H1 (cell line): ENCODE measurements around the gene DLG1. TPM values are rescaled to one million over a fixed set of nuclear protein-coding genes. Genes with fewer than 3 reads are reported as not detected.

Experiments
- BRCA1 ChIP-seq: IDR thresholded peaks from 2 replicates; pipeline ENCODE4 v1.6.1; 2012; ENCODE audit warnings: low read depth, low read length, improper control_type of control experiment
- CHD7 ChIP-seq: fragments of 300-600 bp; sonication (generic); IDR thresholded peaks from 2 replicates; pipeline ENCODE4 v1.7.1; 2012; ENCODE audit warnings: low read length, moderate library complexity, mild to moderate bottlenecking, inconsistent platforms; ENCODE audit not compliant: insufficient replicate concordance
- E2F6 ChIP-seq: IDR thresholded peaks from 2 replicates; pipeline ENCODE4 v1.6.1; 2012; ENCODE audit warnings: inconsistent platforms
- EZH2 ChIP-seq: fragments of 200-600 bp; sonication (generic); IDR thresholded peaks from 2 replicates; pipeline ENCODE4 v1.7.1; 2012; ENCODE audit warnings: low read depth, mild to moderate bottlenecking, moderate library complexity, low read length, inconsistent platforms; ENCODE audit not compliant: severe bottlenecking
- FOSL1 ChIP-seq: IDR thresholded peaks from 2 replicates; pipeline ENCODE4 v1.6.1; 2011; ENCODE audit warnings: mild to moderate bottlenecking, low read depth, low read length, moderate library complexity; ENCODE audit not compliant: insufficient read depth
- JUND ChIP-seq: IDR thresholded peaks from 2 replicates; pipeline ENCODE4 v1.6.1; 2011; ENCODE audit warnings: mild to moderate bottlenecking, improper control_type of control experiment, low read length
- POLR2A ChIP-seq, 2 experiments: IDR thresholded peaks; 1 replicate in 1 of 2; 2 replicates in 1 of 2; pipeline ENCODE4 v1.6.1; 2011; ENCODE audit warnings: low read depth in 2 of 2, low read length in 2 of 2, mild to moderate bottlenecking in 2 of 2; ENCODE audit errors: control extremely low read depth in 1 of 2
- SIRT6 ChIP-seq: IDR thresholded peaks from one replicate; pipeline ENCODE4 v1.7.1; 2012; ENCODE audit warnings: low read length, inconsistent platforms
- TCF12 ChIP-seq: IDR thresholded peaks from 2 replicates; pipeline ENCODE4 v1.6.1; 2011; ENCODE audit warnings: low read depth, mild to moderate bottlenecking, low read length
- polyA plus RNA-seq, 7 experiments: library from polyadenylated mRNA; depleted of rRNA in 3 of 7; stranded (reverse) in 5 of 7; unstranded in 2 of 7; fragments of >200 nt in 5 of 7; fragments of 200-250 nt in 2 of 7; gene quantifications; 1 replicate in 5 of 7; 2 replicates in 1 of 7; 4 replicates in 1 of 7; pipeline versions ENCODE4 v1.2.1 to v1.2.3, GENCODE V29; 2011 to 2013; ENCODE audit warnings: missing spikeins in 2 of 7, mixed read lengths in 2 of 7
- total RNA-seq: library from RNA; stranded (reverse); fragmentation: NEBNext Ultra II Directional; extraction: Animal tissue kit (Norgen Biotek cat#: 25700); gene quantifications from 2 replicates; pipeline ENCODE4 v1.2.1, GENCODE V29; 2021

The DLG1 gene
- total and polyA plus RNA-seq, 2 of the 8 experiments (the other 6 are each of a cell fraction or from before 2014, with no cell fraction given): 13.4 to 78.8 TPM

GRCh38 chr3:197001106-197001971 lies 297.1 kb downstream of the DLG1 start (continued):
- no peak for TF ChIP-seq EZH2
- no peak for TF ChIP-seq FOSL1
- no peak for TF ChIP-seq E2F6
- no peak for TF ChIP-seq JUND
- no peak for TF ChIP-seq CHD7
- no peak for TF ChIP-seq BRCA1
- TF ChIP-seq TCF12: no peak
- no peak for TF ChIP-seq SIRT6
- no peak for TF ChIP-seq POLR2A (IDR thresholded peaks at IDR 0.05; ENCODE audit: control extremely low read depth in 1 of 2, low read depth in 2 of 2, low read length in 2 of 2)
